GM18909 (cell line): Measurements from ENCODE around the gene BPI.
"Not testable (repeated sequence)": the region's sequence is repeated elsewhere in the genome, so short reads cannot be mapped to it uniquely, and the experiment has no call there.

Experiments used
- ATAC-seq: cut with Tn5 transposase; IDR thresholded peaks from one replicate; pipeline ENCODE4 v1.9.1; 2021; ENCODE audit warnings: mild to moderate bottlenecking; ENCODE audit not compliant: unreplicated experiment, poor library complexity

The BPI gene

GRCh38 chr20:38354227-38354626, 50.3 kb downstream of the BPI start:
- no peak for ATAC-seq

- ATAC-seq, result no peak
Observed at GRCh38 chr20:38355161-38356012, 51.4 kb downstream of the BPI start.

- ATAC-seq, result no peak
Observed at GRCh38 chr20:38357653-38358207, 53.8 kb downstream of the BPI start.

- no peak for ATAC-seq
Observed at GRCh38 chr20:38358556-38358955, 54.6 kb downstream of the BPI start.

- ATAC-seq, result no peak
Observed at GRCh38 chr20:38363004-38363747, 59.2 kb downstream of the BPI start.

- ATAC-seq, result no peak
Observed at GRCh38 chr20:38369389-38369788, 65.4 kb downstream of the BPI start.

GRCh38 chr20:38372806-38373205, 68.8 kb downstream of the BPI start:
- ATAC-seq, result no peak

- ATAC-seq, result no peak
Observed at GRCh38 chr20:38373231-38373867, 69.4 kb downstream of the BPI start.

GRCh38 chr20:38373898-38374297, 69.9 kb downstream of the BPI start:
- no peak for ATAC-seq

GRCh38 chr20:38377039-38377685, 73.2 kb downstream of the BPI start:
- ATAC-seq, result no peak

- not testable (repeated sequence) for ATAC-seq
Observed at GRCh38 chr20:38377838-38378237, 73.9 kb downstream of the BPI start.

GRCh38 chr20:38383147-38383546, 79.2 kb downstream of the BPI start:
- no peak for ATAC-seq

GRCh38 chr20:38386004-38386403, 82.0 kb downstream of the BPI start:
- no peak for ATAC-seq

GRCh38 chr20:38386851-38387250, 82.9 kb downstream of the BPI start:
- no peak for ATAC-seq
